Left forelimb (tissue), 1 donor: Measurements from ENCODE around the gene CNTNAP2.

ENCODE experiments used
- DNase-seq: peaks from one replicate; pipeline ENCODE4 v3.0.0-alpha.2; 2018; ENCODE audit warnings: low spot score

CNTNAP2 gene

GRCh38 chr7:146575903-146576302 is 459.3 kb downstream of the CNTNAP2 start:
- no peak for DNase-seq

DNA sequence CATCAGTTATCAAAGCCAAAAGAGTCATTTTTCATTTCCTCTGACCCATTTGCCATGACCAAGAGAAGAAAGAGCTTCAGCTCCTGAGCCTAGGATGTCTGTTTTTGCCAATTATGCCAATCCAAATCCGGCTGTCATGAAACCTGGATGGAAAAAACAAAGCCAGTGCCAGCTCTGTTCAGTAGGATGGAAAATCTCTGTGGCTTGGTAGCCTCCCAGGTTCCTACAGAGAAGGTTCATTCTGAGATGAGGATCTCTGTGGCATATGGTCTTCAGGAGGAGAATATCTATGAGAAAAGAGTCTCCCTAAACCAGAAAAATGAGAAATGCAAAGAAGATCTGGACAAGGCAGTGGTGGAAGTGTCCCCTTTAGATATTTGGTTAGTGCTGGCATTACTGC is 475.4 kb downstream of the CNTNAP2 start:
- DNase-seq = no peak

GRCh38 chr7:146606628-146607027 is 490.0 kb downstream of the CNTNAP2 start:
- DNase-seq = no peak

- DNase-seq = no peak
Measured at GRCh38 chr7:146619641-146620040, 503.0 kb downstream of the CNTNAP2 start.

GRCh38 chr7:146626912-146627311 is 510.3 kb downstream of the CNTNAP2 start:
- no peak for DNase-seq

- no peak for DNase-seq
Measured at GRCh38 chr7:146635205-146636032, 518.8 kb downstream of the CNTNAP2 start.

DNA sequence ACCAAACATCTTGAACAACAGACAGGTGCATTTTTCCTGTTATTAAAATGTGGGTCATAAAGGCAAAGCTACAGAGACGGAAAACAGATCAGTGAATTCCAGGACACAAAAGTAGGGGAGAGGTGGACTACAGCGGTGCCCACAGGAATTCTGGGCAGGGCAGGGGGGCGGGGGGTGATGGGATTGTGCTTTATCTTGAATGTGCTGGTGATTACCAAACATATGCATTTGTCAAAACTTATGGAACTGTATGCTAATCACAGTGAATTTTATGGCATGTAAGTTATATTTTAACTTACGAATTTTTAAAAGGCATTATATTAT is 519.4 kb downstream of the CNTNAP2 start:
- no peak for DNase-seq

DNA sequence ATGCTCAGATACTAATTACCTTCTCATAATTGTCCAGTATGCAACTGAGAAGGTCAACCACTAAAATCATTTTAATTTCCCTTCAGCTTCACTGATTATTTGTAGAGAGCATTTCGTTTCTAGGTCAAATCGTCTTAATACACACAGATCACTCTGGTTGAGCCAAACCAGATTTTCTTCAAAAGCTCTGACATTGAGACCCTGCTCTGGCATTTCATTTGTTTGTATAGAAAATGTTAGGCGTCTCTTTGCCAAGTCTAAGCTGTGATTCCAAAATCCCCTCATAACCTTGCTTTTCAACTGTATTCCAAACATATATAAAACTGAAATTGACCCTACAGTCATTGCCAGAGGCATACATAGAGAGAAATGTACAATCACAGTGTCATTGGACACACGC is 520.0 kb downstream of the CNTNAP2 start:
- no peak for DNase-seq

DNA sequence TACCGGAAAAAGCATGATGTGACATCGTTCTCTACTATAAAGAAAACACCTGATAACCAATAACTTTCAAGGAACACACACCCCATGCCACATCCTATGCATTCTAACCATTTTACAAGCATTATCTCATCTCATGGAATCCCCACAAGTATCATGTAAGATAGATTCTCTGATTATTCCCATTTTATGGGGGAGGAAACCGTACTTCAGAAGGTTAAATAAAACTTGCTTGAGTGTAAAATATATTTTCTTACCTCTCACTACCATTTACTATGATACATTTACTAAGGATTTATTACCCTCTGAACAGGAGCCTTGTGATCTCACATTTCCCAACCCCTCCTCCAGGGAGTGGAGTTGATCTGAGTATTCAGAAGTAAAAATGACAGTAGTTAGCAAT is 522.7 kb downstream of the CNTNAP2 start:
- no peak for DNase-seq

- DNase-seq = no peak
Measured at GRCh38 chr7:146641491-146641890, 524.9 kb downstream of the CNTNAP2 start.

DNA sequence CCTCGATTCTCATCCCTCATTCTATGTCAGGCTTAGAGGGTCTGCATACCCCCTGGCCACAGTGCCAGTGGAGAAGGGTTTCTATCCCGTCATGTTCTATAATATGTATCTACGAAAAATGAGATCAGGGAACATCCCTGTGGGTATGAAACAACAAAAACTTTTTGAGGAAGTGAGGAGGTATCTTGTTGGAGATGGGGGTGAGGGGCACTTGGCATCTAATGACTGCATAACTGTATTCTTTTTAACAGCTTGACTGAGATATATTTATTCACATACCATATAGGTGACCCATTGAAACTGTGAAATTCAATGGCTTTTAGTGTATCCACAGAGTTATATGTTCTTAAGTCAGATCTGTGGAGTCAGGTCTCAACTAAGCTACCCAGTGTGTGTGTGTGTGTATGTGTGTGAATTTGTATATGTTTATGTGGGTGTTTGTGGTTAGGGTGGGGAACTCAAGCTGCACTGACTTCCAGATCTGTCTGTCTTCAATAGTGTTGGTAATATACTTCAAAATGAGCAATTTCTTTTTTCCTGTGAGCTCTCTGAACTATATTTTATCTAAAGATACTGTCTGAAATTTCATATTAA is 528.9 kb downstream of the CNTNAP2 start:
- DNase-seq = no peak

DNA sequence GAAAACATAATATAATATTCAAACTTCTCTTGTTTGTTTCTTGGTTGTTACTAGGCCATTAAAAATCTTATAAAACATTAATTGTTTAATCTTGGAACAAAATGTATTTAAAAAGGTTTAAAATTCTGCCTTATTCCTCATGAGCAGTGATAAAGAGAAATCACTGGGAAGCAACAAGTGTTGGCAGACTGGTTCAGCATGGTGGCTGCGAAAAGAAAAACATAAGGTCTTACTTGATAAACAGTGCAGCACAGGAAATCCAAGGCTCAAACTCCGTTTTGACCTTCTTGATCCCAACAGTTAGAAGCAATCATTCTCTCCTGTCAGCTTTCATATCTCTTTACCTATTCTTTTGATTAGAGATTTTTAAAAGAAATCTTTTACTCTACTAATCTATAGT is 530.8 kb downstream of the CNTNAP2 start:
- DNase-seq = no peak

DNA sequence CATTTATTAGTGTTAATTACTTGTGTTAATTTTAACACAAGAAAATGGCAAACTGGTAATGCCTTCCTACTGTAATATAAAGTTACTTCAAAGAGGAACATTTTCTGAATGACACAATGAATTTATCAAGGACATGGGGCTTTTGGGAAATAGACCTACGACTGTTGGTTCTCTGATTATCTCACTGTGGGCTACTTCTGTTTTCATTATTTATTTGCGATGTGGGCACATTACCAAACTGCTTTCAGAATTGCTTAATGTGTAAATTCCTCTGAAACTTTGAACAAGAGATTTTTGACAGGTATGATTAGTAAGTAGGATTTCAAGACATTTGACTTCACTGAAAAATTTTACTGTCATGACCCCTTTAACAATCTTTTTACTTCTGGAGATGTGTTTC is 535.6 kb downstream of the CNTNAP2 start:
- no peak for DNase-seq

DNA sequence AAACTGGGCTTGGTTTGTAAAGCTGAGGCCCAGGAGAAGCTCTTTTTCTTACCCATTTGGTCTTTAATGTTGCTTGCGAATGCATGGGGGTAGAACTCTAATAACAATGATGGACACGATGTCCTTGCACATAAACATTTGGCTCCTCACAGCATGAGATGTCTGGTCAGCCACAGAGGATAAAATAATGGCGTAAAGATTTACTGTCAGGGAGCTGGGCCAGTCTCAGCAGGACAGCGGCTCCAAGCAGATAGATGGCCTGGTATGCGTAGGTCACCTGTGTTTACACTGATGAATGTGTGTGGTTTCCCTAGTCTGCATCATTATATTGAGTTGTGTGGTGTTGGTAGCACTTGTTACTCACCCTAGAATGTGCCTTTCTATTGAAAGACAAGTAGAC is 537.4 kb downstream of the CNTNAP2 start:
- DNase-seq = no peak

- no peak for DNase-seq
Measured at GRCh38 chr7:146655928-146656797, 539.6 kb downstream of the CNTNAP2 start.

DNA sequence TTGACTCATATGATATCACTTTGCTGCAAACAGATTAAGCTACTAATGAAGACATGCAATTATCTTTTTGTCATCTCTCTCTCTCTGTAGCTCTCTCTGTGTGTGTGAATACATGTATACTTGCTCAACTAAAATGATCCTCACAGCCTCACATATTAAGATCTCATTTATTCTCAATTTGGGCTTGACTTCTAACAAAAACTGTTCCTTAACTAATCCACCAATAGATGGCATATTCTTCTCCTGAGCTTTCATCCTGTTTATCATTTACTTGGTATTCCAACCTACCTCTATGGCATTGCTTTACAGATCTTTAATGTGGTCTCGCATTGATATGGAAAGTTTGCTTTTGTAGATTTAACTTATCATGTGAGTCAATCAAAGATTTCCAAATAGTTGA is 540.4 kb downstream of the CNTNAP2 start:
- no peak for DNase-seq

DNA sequence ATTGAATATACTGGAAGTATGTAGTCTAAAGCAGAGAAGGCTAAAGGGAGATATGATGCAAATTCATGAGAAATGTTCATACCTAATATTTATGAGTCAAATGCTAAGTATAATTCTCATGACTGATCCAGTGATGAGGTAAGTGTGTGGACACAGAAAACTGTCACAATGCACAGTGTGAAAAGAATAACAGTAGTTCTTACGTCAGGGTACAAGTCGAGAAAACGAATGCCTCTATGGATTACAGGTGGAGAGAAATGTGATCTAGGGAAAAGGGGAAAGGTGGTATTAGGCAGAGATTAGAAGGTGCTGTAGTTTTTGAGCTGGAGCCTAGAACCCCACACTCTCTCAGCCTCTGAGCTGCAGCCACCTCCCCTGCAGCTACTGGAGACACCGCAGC is 542.0 kb downstream of the CNTNAP2 start:
- DNase-seq = no peak

GRCh38 chr7:146659732-146660131 is 543.1 kb downstream of the CNTNAP2 start:
- no peak for DNase-seq

GRCh38 chr7:146660839-146661238 is 544.2 kb downstream of the CNTNAP2 start:
- no peak for DNase-seq

DNA sequence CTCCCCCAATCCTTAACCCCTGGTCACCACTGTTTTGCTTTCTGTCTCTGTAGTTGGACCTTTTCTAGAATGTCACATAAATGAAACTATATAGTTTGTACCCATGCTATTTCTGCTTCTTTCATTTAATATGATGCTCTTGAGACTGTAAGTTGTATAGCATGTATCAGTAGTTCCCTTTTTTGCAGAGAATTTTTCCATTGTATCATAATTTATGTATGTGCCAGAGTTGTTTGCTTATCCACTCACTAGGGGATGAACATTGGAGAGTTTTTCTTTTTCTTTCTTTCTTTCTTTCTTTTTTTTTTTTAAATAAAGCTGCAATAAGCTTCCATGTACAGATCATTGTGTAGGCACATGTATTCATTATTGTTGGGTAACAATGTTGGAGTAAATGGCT is 544.8 kb downstream of the CNTNAP2 start:
- DNase-seq = no peak

DNA sequence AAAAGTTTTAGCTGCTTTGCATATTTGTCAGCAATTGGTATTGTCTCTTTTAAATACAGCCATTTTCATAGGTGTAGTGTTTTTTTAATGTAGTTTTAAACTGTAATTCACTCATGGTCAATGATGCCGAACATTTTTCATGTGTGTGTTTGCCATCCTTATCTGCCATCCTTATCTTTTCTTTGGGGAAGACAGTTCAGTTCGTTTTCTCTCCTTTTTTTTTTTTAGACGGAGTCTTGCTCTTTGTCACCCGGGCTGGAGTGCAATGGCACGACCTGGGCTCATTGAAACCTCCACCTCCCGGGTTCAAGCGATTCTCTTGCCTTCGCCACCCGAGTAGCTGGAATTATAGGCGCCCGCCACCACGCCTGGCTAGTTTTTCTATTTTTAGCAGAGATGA is 545.3 kb downstream of the CNTNAP2 start:
- no peak for DNase-seq

GRCh38 chr7:146665023-146665422 is 548.4 kb downstream of the CNTNAP2 start:
- DNase-seq = no peak

DNA sequence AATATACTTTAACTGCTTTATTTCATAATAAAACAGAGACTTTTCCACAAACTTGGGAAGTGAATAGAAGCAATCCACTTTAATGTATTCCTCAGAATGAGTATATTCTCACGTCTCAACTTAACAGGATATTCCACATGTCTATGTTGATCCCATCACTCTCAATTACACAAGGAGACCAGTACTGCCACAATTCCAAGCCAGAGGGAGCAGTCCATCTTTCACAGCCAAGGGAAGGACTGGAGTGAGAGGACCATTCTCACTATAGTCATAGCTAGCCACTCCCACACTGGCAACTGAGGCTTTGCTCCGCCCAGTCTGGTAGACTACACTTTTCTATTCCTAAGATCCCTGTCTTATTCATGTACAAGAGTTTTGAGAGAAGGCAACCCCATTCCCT is 553.9 kb downstream of the CNTNAP2 start:
- no peak for DNase-seq
